IPS-NIHi7 (cell line): ENCODE data around the gene SIRT7.
"Not testable (repeated sequence)": the region's sequence is repeated elsewhere in the genome, so short reads cannot be mapped to it uniquely, and the experiment has no call there.

Experiments used
- DNase-seq: peaks from one replicate; pipeline ENCODE4 v3.0.0; 2012; ENCODE audit warnings: mixed read lengths; ENCODE audit errors: extremely low spot score

The SIRT7 gene

GRCh38 chr17:81955058-81955681 is 37.2 kb upstream of the SIRT7 start:
- no peak for DNase-seq

- no peak for DNase-seq
These were observed 36.4 kb upstream of the SIRT7 start for GRCh38 chr17:81954131-81955057.

GRCh38 chr17:81953443-81953842 is 35.5 kb upstream of the SIRT7 start:
- DNase-seq, result not testable (repeated sequence)

GRCh38 chr17:81952792-81953228 is 34.8 kb upstream of the SIRT7 start:
- DNase-seq, result no peak

GRCh38 chr17:81951785-81952684 is 34.1 kb upstream of the SIRT7 start:
- no peak for DNase-seq

GRCh38 chr17:81950501-81950900 is 32.5 kb upstream of the SIRT7 start:
- DNase-seq, result no peak

- no peak for DNase-seq
These were observed 30.8 kb upstream of the SIRT7 start for GRCh38 chr17:81948635-81949378.

- no peak for DNase-seq
These were observed 29.2 kb upstream of the SIRT7 start, which contains the start of gene MYADML2 for GRCh38 chr17:81947189-81947588. MYADML2 (minus strand) TSS chr17:81947233; CDS start chr17:81941741, 5,492 bp downstream.

- no peak for DNase-seq
These were observed 26.9 kb upstream of the SIRT7 start for GRCh38 chr17:81944858-81945257.

- DNase-seq, result no peak
These were observed 24.2 kb upstream of the SIRT7 start for GRCh38 chr17:81942167-81942553.

GRCh38 chr17:81941484-81942166 is 23.6 kb upstream of the SIRT7 start:
- DNase-seq, result no peak

GRCh38 chr17:81940538-81941483 is 22.8 kb upstream of the SIRT7 start:
- no peak for DNase-seq

- no peak for DNase-seq
These were observed 22.0 kb upstream of the SIRT7 start for GRCh38 chr17:81939881-81940385.

- no peak for DNase-seq
These were observed 21.2 kb upstream of the SIRT7 start for GRCh38 chr17:81939218-81939617.

GRCh38 chr17:81935709-81936084 is 17.7 kb upstream of the SIRT7 start:
- DNase-seq, result no peak

GRCh38 chr17:81934850-81935708 is 17.1 kb upstream of the SIRT7 start:
- no peak for DNase-seq

- no peak for DNase-seq
These were observed 16.3 kb upstream of the SIRT7 start for GRCh38 chr17:81934098-81934757.
